GM23248 (cell line): ENCODE data around the gene CGN. TPM values are rescaled to one million over a fixed set of nuclear protein-coding genes. Genes with fewer than 3 reads are reported as not detected.

Experiments used
- DNase-seq: peaks from one replicate; pipeline ENCODE4 v3.0.0-alpha.2; 2015
- H2AFZ ChIP-seq: fragments of 200-600 bp; sonication (generic); 2 replicates; pipeline ENCODE4 v1.6.1; 2016; ENCODE audit warnings: antibody characterized with exemption
- H3F3A ChIP-seq: fragments of 200-600 bp; sonication (generic); 2 replicates; pipeline ENCODE4 v1.6.1; 2016; ENCODE audit warnings: mild to moderate bottlenecking, antibody characterized with exemption, mixed run types; ENCODE audit not compliant: insufficient read depth
- H3K27ac ChIP-seq: fragments of 200-600 bp; sonication (generic); 2 replicates; pipeline ENCODE4 v1.5.1; 2016; ENCODE audit warnings: mild to moderate bottlenecking
- H3K27me3 ChIP-seq: fragments of 200-600 bp; sonication (generic); replicated peaks from 2 replicates; pipeline ENCODE4 v1.6.1; 2016; ENCODE audit warnings: mild to moderate bottlenecking; ENCODE audit not compliant: insufficient read depth
- H3K36me3 ChIP-seq: fragments of 200-600 bp; sonication (generic); 2 replicates; pipeline ENCODE4 v1.6.1; 2016; ENCODE audit warnings: low read depth, mild to moderate bottlenecking
- H3K4me1 ChIP-seq: fragments of 200-600 bp; sonication (generic); 2 replicates; pipeline ENCODE4 v1.6.1; 2016; ENCODE audit warnings: mild to moderate bottlenecking; ENCODE audit not compliant: insufficient read depth
- H3K4me2 ChIP-seq: fragments of 200-600 bp; sonication (generic); one replicate; pipeline ENCODE4 v1.6.1; 2016; ENCODE audit warnings: mild to moderate bottlenecking; ENCODE audit not compliant: unreplicated experiment
- H3K4me3 ChIP-seq: fragments of 200-600 bp; sonication (generic); 2 replicates; pipeline ENCODE4 v1.5.1; 2016; ENCODE audit warnings: mild to moderate bottlenecking
- H3K79me2 ChIP-seq: fragments of 200-600 bp; sonication (generic); 2 replicates; pipeline ENCODE4 v1.6.1; 2016; ENCODE audit warnings: mild to moderate bottlenecking; ENCODE audit not compliant: insufficient read depth
- H3K9ac ChIP-seq: fragments of 200-600 bp; sonication (generic); 2 replicates; pipeline ENCODE4 v1.6.1; 2016; ENCODE audit warnings: mild to moderate bottlenecking
- H3K9me2 ChIP-seq: fragments of 200-600 bp; sonication (generic); 2 replicates; pipeline ENCODE4 v1.6.1; 2016; ENCODE audit warnings: mixed run types, mild to moderate bottlenecking, moderate library complexity; ENCODE audit not compliant: insufficient read depth
- H3K9me3 ChIP-seq: fragments of 200-600 bp; sonication (generic); one replicate; pipeline ENCODE4 v1.6.1; 2017; ENCODE audit warnings: low read depth
- H4K20me1 ChIP-seq: fragments of 200-600 bp; sonication (generic); 2 replicates; pipeline ENCODE4 v1.6.0; 2016; ENCODE audit not compliant: insufficient read depth
- EZH2 ChIP-seq: fragments of 200-600 bp; sonication (generic); IDR thresholded peaks from 2 replicates; pipeline ENCODE4 v1.6.1; 2018; ENCODE audit warnings: antibody characterized with exemption, mild to moderate bottlenecking; ENCODE audit not compliant: insufficient read depth, poor library complexity, severe bottlenecking
- EZH2phosphoT487 ChIP-seq: fragments of 200-600 bp; sonication (generic); IDR thresholded peaks from 2 replicates; pipeline ENCODE4 v1.6.1; 2018; ENCODE audit warnings: antibody characterized with exemption, moderate library complexity, mild to moderate bottlenecking, low read depth; ENCODE audit not compliant: insufficient read depth
- WGBS, 2 experiments: methylation state at CpG; one replicate each; pipeline ENCODE4 v1.1.6; 2015 to 2017; ENCODE audit warnings: low lambda C conversion rate in 2 of 2, low coverage in 1 of 2; ENCODE audit errors: missing lambda C conversion rate in 2 of 2; 5-methylcytosine and 5-hydroxymethylcytosine counted together
- in situ Hi-C: fragments of 300-500 bp; cut with MboI; formaldehyde crosslinking; loops from 2 replicates; pipeline ENCODE4 v1.15.0; 2020
- polyA plus RNA-seq: library from polyadenylated mRNA; unstranded; fragments of >200 nt; fragmentation: Nextera tagmentation; extraction: Ambion mirVana; gene quantifications from 2 replicates; pipeline ENCODE4 v1.2.1, GENCODE V29; 2016
- total RNA-seq: library from RNA; depleted of rRNA; stranded (reverse); fragments of >200 nt; shearing (Covaris generic); gene quantifications from 2 replicates; pipeline ENCODE4 v1.2.3, GENCODE V29; 2014

CGN gene
- total and polyA plus RNA-seq, 2 experiments from 2014 or later, result not detected

DNA sequence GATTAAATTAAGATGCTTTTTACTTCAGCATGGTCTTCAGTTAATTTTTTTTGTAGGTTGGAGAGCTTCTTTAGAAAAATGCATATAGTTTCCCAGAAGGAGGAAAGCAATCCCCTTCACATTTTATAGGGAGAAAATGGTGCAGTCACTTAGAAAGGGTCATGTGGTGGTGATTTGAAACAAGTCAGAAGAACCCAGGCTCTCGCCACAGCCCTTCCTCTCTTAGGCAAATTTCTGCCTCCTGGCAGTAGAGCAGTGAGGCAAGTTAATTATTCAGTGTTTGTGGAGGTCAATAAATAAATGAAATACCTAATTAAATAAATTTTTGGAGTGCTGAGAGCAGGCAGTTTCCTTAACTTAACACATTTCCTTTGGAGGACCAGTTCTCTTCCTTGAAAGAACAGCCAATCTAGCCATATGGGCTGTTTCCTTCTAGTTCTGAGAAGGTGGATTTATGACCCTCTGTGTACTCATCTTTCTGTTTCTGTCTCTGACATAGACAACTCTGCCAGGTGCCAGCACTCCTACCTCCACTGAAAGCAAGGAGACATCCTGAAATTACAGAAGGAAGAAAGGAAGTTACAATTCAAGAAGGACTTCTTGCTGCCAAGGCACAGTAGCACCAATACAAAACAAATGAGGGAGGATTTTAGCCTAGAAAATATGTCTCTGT is 32.9 kb upstream of the CGN start:
- no peak overlapping the region for H3K4me3 ChIP-seq
- in situ Hi-C loops, result no loop called here
- 93 to 95% methylated on average over 1 of the region's 1 CpG for WGBS, 2 experiments

DNA sequence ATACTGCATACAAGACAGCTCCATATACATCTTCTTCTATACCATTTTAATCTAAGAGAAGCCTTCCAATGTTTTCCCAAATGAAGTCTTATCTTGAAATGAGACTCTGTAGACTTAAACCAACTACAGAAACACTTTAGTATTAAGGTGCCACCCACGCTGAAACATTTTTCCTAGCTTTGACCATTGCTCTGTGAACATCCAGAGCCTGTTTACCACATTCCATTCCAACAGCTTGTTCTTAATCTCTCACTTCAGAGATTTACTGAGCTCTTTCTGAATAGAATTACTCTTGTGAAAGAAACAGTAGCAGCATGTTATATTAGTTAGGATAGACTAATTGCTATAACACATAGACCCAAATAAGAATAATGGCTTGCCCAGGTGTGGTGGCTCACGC is 32.3 kb upstream of the CGN start:
- H2AFZ ChIP-seq, result no peak overlapping the region
- H3K4me2 ChIP-seq, result no peak overlapping the region
- no peak overlapping the region for H3K27ac ChIP-seq
- 0 out of 2 replicates have a peak, but pooled peaks cover 4% of the 10 kb centered on the region for H3K27me3 ChIP-seq
- WGBS, 2 experiments, result 76 to 89% methylated on average over 2 of the region's 2 CpGs
- TF ChIP-seq EZH2 (no peak), EZH2phosphoT487 (no peak)
- in situ Hi-C loops, result no loop called here
- H3K4me3 ChIP-seq, result no peak overlapping the region
- H3K79me2 ChIP-seq, result no peaks in the 10 kb centered on the region
- no peak overlapping the region for H3K9ac ChIP-seq
- no peaks in the 10 kb centered on the region for H4K20me1 ChIP-seq
- peaks cover 4% of the 10 kb centered on the region; the same call in 1 of the 2 replicates for H3K4me1 ChIP-seq
- no peak for DNase-seq
- H3F3A ChIP-seq, result no peaks in the 10 kb centered on the region
- H3K9me2 ChIP-seq, result no peaks in the 10 kb centered on the region
- no peaks in the 10 kb centered on the region for H3K9me3 ChIP-seq
- H3K36me3 ChIP-seq, result no peaks in the 10 kb centered on the region

More for the DNA sequence above, 32.9 kb upstream of the CGN start:
- Histone ChIP-seq H3K36me3 (no peaks in the 10 kb centered on the region), H3K4me1 (peaks cover 4% of the 10 kb centered on the region; the same call in 1 of the 2 replicates), H3F3A (no peaks in the 10 kb centered on the region), H3K9me3 (no peaks in the 10 kb centered on the region), H3K27ac (no peak overlapping the region), H2AFZ (no peak overlapping the region), H4K20me1 (no peaks in the 10 kb centered on the region), H3K4me2 (no peak overlapping the region), H3K9me2 (no peaks in the 10 kb centered on the region), H3K79me2 (no peaks in the 10 kb centered on the region), H3K9ac (no peak overlapping the region), H3K27me3 (0 out of 2 replicates have a peak, but pooled peaks cover 1% of the 10 kb centered on the region)
- DNase-seq, result no peak
- no peak for TF ChIP-seq EZH2
- TF ChIP-seq EZH2phosphoT487, result no peak

DNA sequence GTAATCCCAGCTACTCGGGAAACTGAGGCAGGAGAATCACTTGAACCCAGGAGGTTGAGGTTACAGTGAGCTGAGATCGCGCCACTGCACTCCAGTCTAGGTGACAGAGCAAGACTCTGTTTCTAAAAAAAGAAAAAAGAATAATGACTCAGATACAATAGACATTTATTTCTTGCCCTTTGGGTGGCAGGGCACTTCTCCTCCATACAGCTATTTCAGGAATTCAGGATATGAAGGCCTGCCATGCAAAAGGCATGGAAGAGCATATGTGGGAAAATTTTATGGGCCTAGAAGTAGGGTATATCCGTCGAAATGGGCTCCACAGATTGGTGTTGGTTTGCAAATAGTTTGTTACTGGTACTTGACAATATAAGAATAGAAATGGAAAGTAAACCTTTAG is 31.7 kb upstream of the CGN start:
- in situ Hi-C loops, result no loop called here
- 71 to 80% methylated on average over 5 of the region's 5 CpGs for WGBS, 2 experiments
- H4K20me1 ChIP-seq, result no peaks in the 10 kb centered on the region
- H3K4me2 ChIP-seq, result no peak overlapping the region
- DNase-seq, result no peak
- no peak overlapping the region for H2AFZ ChIP-seq
- no peak overlapping the region for H3K27ac ChIP-seq
- no peak overlapping the region for H3K4me3 ChIP-seq
- H3K9me2 ChIP-seq, result no peaks in the 10 kb centered on the region
- TF ChIP-seq EZH2 (no peak), EZH2phosphoT487 (no peak)
- peaks cover 4% of the 10 kb centered on the region; the same call in 1 of the 2 replicates for H3K4me1 ChIP-seq
- H3K36me3 ChIP-seq, result no peaks in the 10 kb centered on the region
- H3F3A ChIP-seq, result no peaks in the 10 kb centered on the region
- no peak overlapping the region for H3K9ac ChIP-seq
- 0 out of 2 replicates have a peak, but pooled peaks cover 4% of the 10 kb centered on the region for H3K27me3 ChIP-seq
- no peaks in the 10 kb centered on the region for H3K9me3 ChIP-seq
- no peaks in the 10 kb centered on the region for H3K79me2 ChIP-seq

DNA sequence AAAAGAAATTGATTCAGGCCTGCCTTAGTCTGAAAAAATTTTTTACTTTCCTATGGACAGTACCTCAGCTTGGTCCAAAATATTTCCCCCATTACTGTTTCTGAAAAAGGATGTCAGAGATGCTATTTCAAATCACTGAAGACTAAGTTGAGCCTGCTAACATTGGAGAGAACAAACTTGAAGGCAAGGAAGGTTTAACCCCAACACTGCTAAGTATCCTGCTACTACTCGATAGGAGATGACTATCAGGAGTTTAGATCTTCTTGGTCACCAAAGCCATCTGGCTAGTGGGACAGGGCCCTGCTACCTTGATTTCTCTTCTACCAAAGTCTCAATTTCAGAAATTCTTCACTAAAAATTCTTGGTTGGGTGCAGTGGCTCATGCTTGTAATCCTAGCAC is 29.2 kb upstream of the CGN start:
- WGBS, 2 experiments, result 81 to 93% methylated on average over 1 of the region's 1 CpG
- 0 out of 2 replicates have a peak, but pooled peaks cover 4% of the 10 kb centered on the region for H3K27me3 ChIP-seq
- H3K36me3 ChIP-seq, result no peaks in the 10 kb centered on the region
- H3K9me3 ChIP-seq, result no peaks in the 10 kb centered on the region
- peaks cover 4% of the 10 kb centered on the region; the same call in 1 of the 2 replicates for H3K4me1 ChIP-seq
- TF ChIP-seq EZH2 (no peak), EZH2phosphoT487 (no peak)
- DNase-seq, result no peak
- no peak overlapping the region for H3K27ac ChIP-seq
- in situ Hi-C loops, result no loop called here
- H3F3A ChIP-seq, result no peaks in the 10 kb centered on the region
- no peak overlapping the region for H3K9ac ChIP-seq
- no peaks in the 10 kb centered on the region for H4K20me1 ChIP-seq
- no peak overlapping the region for H3K4me3 ChIP-seq
- no peak overlapping the region for H3K4me2 ChIP-seq
- H3K79me2 ChIP-seq, result no peaks in the 10 kb centered on the region
- no peaks in the 10 kb centered on the region for H3K9me2 ChIP-seq
- no peak overlapping the region for H2AFZ ChIP-seq
